DND-41 (cell line): ENCODE data around the gene NKX2-1.

Source experiments
- EZH2 ChIP-seq: IDR thresholded peaks from 3 replicates; pipeline ENCODE4 v1.6.1; 2012; ENCODE audit warnings: borderline replicate concordance, low read depth, mild to moderate bottlenecking, moderate library complexity, low read length, inconsistent platforms; ENCODE audit not compliant: severe bottlenecking
- TF ChIP-seq, protein P1 (sequence below): IDR thresholded peaks from 2 replicates; pipeline ENCODE4 v1.5.1; 2012; ENCODE audit warnings: borderline replicate concordance, low read length, moderate library complexity, mild to moderate bottlenecking; ENCODE audit not compliant: poor library complexity, severe bottlenecking; ENCODE audit errors: extremely low read depth

DNA sequence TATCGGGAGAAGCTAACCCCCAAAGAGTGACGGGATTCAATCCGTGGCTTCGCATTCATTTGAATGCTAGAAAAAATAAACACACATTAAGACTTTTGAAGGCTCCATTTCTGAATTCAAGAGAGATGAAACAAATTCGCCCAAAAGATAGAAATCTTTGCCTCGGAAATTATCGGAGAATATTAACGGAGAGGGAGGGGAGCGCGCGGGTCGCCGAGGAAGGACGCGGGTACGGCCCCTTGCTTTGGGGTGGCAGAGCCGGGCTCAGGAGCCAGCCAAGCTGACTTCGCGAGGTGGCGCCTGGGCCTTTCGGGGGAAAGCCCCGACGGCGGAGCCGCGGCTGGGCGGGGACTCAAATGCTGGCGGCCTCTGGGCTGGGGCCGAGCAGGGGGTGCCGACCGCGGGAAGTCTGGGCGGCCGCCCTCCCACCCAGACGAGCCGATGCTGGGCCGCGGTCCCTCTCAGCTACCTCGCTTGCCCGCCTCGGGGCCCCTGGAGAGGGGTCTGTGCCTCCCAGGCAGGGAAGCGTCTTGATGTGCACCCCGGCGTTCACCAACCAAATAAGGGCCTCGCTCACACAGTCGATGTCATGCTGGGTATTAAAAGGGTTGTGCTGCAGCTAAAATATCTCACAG is 14.7 kb downstream of the NKX2-1 start:
- TF ChIP-seq EZH2, result no peak
- TF ChIP-seq, protein P1, sequence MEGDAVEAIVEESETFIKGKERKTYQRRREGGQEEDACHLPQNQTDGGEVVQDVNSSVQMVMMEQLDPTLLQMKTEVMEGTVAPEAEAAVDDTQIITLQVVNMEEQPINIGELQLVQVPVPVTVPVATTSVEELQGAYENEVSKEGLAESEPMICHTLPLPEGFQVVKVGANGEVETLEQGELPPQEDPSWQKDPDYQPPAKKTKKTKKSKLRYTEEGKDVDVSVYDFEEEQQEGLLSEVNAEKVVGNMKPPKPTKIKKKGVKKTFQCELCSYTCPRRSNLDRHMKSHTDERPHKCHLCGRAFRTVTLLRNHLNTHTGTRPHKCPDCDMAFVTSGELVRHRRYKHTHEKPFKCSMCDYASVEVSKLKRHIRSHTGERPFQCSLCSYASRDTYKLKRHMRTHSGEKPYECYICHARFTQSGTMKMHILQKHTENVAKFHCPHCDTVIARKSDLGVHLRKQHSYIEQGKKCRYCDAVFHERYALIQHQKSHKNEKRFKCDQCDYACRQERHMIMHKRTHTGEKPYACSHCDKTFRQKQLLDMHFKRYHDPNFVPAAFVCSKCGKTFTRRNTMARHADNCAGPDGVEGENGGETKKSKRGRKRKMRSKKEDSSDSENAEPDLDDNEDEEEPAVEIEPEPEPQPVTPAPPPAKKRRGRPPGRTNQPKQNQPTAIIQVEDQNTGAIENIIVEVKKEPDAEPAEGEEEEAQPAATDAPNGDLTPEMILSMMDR, result no peak
